Lower leg skin (tissue), 3 donors: ENCODE data around the gene SEC24D.

ENCODE experiments used
- POLR2A ChIP-seq, 2 donors: fragments of 450-650 bp; IDR thresholded peaks; one replicate each; pipeline ENCODE4 v1.6.1; 2016 to 2017; ENCODE audit warnings: antibody characterized with exemption in 2 of 2, mild to moderate bottlenecking in 1 of 2, moderate library complexity in 1 of 2
- TF ChIP-seq, protein P1 (sequence below), 3 donors: fragments of 450-650 bp; IDR thresholded peaks; one replicate each; pipeline ENCODE4 v1.5.1; 2016; ENCODE audit warnings: antibody characterized with exemption in 3 of 3, mild to moderate bottlenecking in 3 of 3, moderate library complexity in 2 of 3

- TF ChIP-seq, protein P1, sequence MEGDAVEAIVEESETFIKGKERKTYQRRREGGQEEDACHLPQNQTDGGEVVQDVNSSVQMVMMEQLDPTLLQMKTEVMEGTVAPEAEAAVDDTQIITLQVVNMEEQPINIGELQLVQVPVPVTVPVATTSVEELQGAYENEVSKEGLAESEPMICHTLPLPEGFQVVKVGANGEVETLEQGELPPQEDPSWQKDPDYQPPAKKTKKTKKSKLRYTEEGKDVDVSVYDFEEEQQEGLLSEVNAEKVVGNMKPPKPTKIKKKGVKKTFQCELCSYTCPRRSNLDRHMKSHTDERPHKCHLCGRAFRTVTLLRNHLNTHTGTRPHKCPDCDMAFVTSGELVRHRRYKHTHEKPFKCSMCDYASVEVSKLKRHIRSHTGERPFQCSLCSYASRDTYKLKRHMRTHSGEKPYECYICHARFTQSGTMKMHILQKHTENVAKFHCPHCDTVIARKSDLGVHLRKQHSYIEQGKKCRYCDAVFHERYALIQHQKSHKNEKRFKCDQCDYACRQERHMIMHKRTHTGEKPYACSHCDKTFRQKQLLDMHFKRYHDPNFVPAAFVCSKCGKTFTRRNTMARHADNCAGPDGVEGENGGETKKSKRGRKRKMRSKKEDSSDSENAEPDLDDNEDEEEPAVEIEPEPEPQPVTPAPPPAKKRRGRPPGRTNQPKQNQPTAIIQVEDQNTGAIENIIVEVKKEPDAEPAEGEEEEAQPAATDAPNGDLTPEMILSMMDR (IDR thresholded peaks at IDR 0.05), result no peak
- no peak for TF ChIP-seq POLR2A (IDR thresholded peaks at IDR 0.05)
Measured at GRCh38 chr4:118865091-118865708, 29.3 kb upstream of the SEC24D start.
